HUES64 (cell line): Measurements from ENCODE around the gene CENATAC.
A peak's percentile ranks its signal among the peaks of the same experiment; 100 is the strongest.
"Not testable (repeated sequence)": the region's sequence is repeated elsewhere in the genome, so short reads cannot be mapped to it uniquely, and the experiment has no call there.

Experiments used
- H3K27ac ChIP-seq: 2 replicates; pipeline ENCODE4 v1.7.0; 2013; ENCODE audit warnings: low read depth, low read length, inconsistent platforms
- H3K27me3 ChIP-seq: 2 replicates; pipeline ENCODE4 v1.6.1; 2013; ENCODE audit warnings: mild to moderate bottlenecking, low read length; ENCODE audit not compliant: insufficient read depth
- H3K36me3 ChIP-seq: 2 replicates; pipeline ENCODE4 v1.6.1; 2013; ENCODE audit warnings: mild to moderate bottlenecking, low read length; ENCODE audit not compliant: insufficient read depth
- H3K4me1 ChIP-seq: 2 replicates; pipeline ENCODE4 v1.6.1; 2013; ENCODE audit warnings: mild to moderate bottlenecking, low read length, moderate library complexity; ENCODE audit not compliant: insufficient read depth
- H3K4me3 ChIP-seq: 2 replicates; pipeline ENCODE4 v1.5.1; 2013; ENCODE audit warnings: mild to moderate bottlenecking, low read length, moderate library complexity
- H3K9ac ChIP-seq: 2 replicates; pipeline ENCODE4 v1.6.1; 2013; ENCODE audit warnings: mild to moderate bottlenecking, low read depth, low read length
- H3K9me3 ChIP-seq: 2 replicates; pipeline ENCODE4 v1.6.1; 2013; ENCODE audit warnings: low read depth, low read length; ENCODE audit not compliant: insufficient read depth
- WGBS: fragments of 150-250, 120-280 bp; methylation state at CpG from one replicate; pipeline ENCODE4 v1.1.7; 2013; ENCODE audit warnings: missing lambda C conversion rate; 5-methylcytosine and 5-hydroxymethylcytosine counted together

The CENATAC gene

GRCh38 chr11:119057000-119057769 lies 59.2 kb downstream of the CENATAC start, which contains the start of gene HYOU1:
TSS of gene HYOU1 (minus strand) at chr11:119057205. CDS start at chr11:119056160, 1,045 bp downstream.
- H3K27me3 ChIP-seq: no peaks in the 10 kb centered on the region
- WGBS: under 1% methylated on average over 78 of the region's 79 CpGs
- H3K9ac ChIP-seq: peak within 1 kb of the TSS; percentile 93
- peak within 1 kb of the TSS; percentile 73 for H3K4me3 ChIP-seq
- H3K36me3 ChIP-seq: peaks cover 36% of the 10 kb centered on the region
- 0 out of 2 replicates have a peak, but pooled peaks cover 8% of the 10 kb centered on the region for H3K4me1 ChIP-seq
- peak within 1 kb of the TSS; percentile 97 for H3K27ac ChIP-seq
- no peaks in the 10 kb centered on the region for H3K9me3 ChIP-seq

- H3K27me3 ChIP-seq, H3K9ac ChIP-seq, H3K4me3 ChIP-seq, H3K4me1 ChIP-seq, H3K27ac ChIP-seq, H3K9me3 ChIP-seq: not testable (repeated sequence)
- H3K36me3 ChIP-seq: peaks cover 16% of the 10 kb centered on the region
- 92% methylated on average over 29 of the region's 35 CpGs for WGBS
Measured at GRCh38 chr11:119059128-119059527, 61.2 kb downstream of the CENATAC start.

GRCh38 chr11:119061256-119061655 lies 63.3 kb downstream of the CENATAC start:
- Histone ChIP-seq H3K27me3 (no peaks in the 10 kb centered on the region), H3K4me3 (no peak overlapping the region), H3K4me1 (0 out of 2 replicates have a peak, but pooled peaks cover 3% of the 10 kb centered on the region), H3K36me3 (no peaks in the 10 kb centered on the region), H3K9ac (no peak overlapping the region), H3K9me3 (no peaks in the 10 kb centered on the region), H3K27ac (no peak overlapping the region)
- WGBS: 96% methylated on average over 3 of the region's 3 CpGs

GRCh38 chr11:119062779-119063178 lies 64.8 kb downstream of the CENATAC start:
- no peak overlapping the region for H3K4me3 ChIP-seq
- 0 out of 2 replicates have a peak, but pooled peaks cover 3% of the 10 kb centered on the region for H3K4me1 ChIP-seq
- H3K27ac ChIP-seq: no peak overlapping the region
- H3K27me3 ChIP-seq: no peaks in the 10 kb centered on the region
- no peak overlapping the region for H3K9ac ChIP-seq
- H3K9me3 ChIP-seq: no peaks in the 10 kb centered on the region
- no peaks in the 10 kb centered on the region for H3K36me3 ChIP-seq
- WGBS: 92% methylated on average over 4 of the region's 5 CpGs

- no peak overlapping the region for H3K4me3 ChIP-seq
- WGBS: 52% methylated on average over 4 of the region's 4 CpGs
- no peak overlapping the region for H3K27ac ChIP-seq
- H3K9ac ChIP-seq: no peak overlapping the region
- no peaks in the 10 kb centered on the region for H3K4me1 ChIP-seq
- H3K27me3 ChIP-seq: no peaks in the 10 kb centered on the region
- peaks cover 11% of the 10 kb centered on the region for H3K36me3 ChIP-seq
- H3K9me3 ChIP-seq: no peaks in the 10 kb centered on the region
Measured at GRCh38 chr11:119065369-119065768, 67.4 kb downstream of the CENATAC start.
